ENCODE data around the gene ANP32A. TPM values are rescaled to one million over a fixed set of nuclear protein-coding genes. Genes with fewer than 3 reads are reported as not detected.

The ANP32A gene
- total RNA-seq, 1 donor from 2014 or later, result 41.5 TPM

DNA sequence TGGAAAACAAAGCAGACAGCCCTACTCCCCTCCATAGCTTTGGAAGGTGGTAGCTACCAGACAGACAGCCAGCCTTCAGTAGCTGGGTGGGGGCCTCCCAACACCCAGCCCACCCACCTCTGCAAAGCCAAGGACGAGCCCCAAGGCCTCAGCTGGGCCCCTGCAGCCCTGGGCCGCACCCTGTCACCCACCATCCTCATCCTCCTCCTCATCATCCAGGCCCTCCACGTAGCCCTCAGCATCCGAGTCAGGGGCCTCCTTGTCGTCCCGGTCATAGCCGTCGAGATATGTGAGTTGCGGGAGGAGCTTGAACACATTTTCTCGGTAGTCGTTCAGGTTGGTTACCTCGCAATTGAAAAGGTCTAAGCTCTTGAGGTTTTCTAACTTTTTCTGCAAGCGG lies 36.5 kb downstream of the ANP32A start:
- ATAC-seq (no peak), DNase-seq (ENCODE audit: low spot score) (peak; percentile 41)

DNA sequence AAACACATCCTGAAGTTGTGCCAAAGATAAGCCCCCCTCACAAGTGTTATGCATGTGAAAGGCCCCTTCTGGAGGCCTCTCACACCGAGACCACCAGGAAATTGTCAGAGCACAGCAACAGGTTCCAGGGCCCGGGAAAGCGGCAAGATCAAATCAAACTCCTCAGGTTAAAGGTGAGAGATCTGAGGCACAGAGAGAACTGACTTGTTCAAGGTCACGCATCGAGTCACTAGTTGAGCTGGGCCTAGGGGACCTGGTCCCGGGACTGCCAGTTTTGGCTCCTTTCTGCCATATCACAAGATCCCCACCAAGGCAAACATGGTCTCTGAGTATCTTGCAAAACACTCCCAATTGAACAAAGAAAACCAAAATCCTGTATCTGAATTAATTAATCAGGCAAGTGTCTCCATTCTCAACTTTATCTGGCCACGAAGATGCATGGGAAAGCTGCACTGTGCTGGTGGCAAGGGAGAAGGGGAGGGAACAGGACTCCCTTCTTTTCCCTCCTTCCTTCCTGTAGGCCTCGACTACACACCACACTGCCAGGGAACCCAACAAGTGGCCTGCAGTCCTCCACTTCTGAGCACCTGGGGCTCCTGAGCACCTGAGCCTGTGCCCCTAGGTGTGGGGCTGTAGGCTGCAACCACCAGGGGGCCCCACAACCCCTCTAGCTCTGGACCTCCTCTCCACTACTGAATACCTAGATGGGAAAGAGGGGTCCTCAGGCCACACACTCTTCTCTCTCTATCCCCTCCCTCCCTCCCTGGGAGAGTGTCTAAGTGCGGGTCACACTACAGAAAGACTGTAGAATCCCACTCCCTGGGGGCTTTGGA lies 37.3 kb downstream of the ANP32A start:
- ATAC-seq, result peak; percentile 87
- peak; percentile 64 for DNase-seq (ENCODE audit: low spot score)

DNA sequence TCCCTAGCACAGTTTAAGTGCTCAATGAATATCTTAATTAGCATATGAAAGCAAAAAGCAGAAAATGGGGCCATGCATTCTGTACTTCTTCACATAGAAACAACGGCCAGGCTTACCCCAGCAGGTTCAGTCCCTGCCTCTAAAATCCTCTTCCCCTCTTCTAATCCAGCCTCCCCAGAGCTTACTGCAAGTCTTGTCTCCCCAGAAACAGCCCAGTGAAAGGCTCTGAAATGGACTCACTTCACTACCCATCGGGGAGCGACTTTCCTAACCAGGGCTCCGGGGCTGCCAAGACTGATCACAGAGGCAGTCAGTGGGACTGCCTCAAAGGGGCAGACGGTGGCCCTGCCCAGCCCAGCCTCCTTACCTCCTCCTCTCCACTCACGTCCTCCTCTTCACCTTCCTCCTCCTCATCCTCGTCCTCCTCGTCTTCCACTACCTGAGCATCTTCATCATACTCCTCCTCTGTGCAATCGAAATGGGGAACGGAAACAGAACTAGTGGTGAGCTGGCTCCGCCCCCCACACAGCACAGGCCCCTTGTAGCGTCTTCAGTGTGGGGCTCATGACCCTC lies 38.0 kb downstream of the ANP32A start:
- no peak for ATAC-seq
- DNase-seq (ENCODE audit: low spot score), result no peak

DNA sequence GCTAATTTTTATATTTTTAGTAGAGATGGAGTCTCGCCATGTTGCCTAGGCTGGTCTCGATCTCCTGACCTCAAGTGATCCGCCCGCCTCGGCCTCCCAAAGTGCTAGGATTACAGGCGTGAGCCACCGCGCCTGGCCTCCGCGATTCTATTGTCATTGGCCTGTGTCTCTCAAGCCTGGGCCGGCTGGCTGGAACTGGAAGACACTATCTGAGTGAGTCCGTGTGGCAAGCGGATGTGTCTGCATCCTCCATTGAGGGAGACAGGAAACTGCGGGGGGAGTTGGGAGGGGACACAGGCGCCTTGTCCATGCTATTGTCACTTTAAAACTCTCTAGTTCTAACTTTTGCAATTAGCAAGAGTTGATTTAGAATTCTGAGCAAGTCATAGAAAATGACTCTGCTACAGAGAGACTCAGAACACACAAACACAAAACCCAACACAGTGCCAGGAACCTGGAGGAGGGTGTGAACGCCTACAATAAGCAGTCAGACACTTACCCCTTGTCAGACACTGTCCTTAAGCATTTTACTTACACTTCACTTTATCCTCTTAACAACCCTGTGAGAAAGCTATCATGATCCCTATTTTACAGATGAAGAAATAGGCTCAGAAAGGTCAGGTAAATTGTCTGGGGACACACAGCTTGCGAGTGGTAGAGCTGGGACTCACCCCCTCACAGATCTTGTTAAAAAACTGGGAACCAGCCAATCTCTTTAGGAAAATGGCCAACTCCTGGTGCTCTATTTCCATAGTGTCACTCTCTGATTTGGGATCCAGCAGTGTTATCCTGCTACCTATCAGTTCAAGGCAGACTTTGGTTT lies 38.7 kb downstream of the ANP32A start:
- DNase-seq (ENCODE audit: low spot score) (peak; percentile 58), ATAC-seq (peak; percentile 63)

DNA sequence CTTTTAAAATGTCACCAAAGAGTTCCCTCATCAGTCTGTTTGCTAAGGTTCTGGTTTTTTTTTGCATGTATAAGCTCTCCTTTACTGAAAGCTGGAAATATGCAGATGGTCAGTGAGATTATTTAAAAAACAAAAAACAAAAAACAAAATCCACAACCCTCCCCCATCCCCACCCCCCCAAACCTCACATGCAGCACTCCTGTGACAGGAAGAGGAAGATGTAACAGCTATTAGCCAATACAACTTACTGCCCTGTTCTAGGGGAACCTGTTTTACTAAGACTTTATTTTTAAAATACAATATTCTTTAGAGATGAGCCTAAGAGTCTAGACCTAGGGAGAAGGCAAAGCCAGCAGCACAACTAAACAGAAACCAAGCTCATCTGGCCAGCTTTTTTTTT lies 39.5 kb downstream of the ANP32A start:
- ATAC-seq (no peak), DNase-seq (ENCODE audit: low spot score) (no peak)

DNA sequence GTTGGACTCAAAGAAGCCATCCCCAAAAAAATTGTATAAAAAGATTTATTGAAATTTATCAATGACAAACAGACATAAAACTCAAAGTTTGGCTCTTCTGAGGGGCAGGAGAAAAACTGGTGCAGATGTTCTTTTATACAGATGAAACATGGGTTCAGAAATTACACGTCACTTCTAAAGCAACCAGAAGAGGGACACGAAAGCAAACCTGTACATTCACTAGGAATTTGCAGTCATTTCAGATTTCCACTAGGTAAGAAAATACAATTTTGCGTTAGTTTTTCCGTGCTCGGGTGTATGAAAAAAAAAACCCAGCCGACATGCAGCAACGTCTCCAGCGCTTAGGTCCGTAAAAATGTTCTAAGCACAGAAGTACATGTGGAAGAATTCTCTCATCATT lies 41.8 kb downstream of the ANP32A start:
- ATAC-seq, result no peak
- no peak for DNase-seq (ENCODE audit: low spot score)

DNA sequence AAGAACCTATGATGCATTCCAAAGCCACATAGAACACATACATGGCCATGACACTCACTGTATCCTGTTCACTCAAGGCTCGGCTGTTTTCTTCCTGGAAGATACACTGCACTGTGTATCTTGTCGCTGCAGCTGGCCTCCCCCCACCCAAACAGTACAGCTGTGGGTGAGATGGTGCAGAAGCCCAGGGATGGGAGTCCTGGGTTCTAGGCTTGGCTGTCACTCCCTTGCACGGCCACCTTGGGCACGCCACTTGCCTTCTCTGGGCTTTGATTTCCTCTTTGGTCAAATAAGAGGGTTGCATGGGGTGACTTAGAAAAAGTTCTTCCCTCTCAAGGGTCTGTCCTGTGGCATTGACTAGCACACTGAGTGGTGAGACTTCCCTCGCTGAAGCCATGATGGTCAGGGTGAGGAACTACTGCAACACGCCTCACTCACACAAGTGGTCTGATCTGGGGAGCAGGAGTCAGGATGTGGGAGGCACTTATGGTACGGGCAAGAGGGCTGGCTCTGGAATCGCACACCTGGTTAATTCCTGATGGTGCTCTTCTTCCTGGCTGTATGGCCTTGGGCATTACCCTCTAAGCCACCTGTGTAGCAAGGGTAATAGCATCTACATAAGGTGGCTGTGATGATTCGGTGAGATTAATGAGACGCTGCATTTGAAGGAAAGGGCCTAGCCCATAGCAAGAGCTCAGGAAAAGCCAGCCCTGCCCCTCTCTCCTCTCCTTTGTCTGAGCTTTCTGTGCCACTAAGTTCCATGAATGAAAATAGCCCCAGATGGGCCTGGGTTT lies 44.0 kb downstream of the ANP32A start:
- peak; percentile 21 for DNase-seq (ENCODE audit: low spot score)
- no peak for ATAC-seq

DNA sequence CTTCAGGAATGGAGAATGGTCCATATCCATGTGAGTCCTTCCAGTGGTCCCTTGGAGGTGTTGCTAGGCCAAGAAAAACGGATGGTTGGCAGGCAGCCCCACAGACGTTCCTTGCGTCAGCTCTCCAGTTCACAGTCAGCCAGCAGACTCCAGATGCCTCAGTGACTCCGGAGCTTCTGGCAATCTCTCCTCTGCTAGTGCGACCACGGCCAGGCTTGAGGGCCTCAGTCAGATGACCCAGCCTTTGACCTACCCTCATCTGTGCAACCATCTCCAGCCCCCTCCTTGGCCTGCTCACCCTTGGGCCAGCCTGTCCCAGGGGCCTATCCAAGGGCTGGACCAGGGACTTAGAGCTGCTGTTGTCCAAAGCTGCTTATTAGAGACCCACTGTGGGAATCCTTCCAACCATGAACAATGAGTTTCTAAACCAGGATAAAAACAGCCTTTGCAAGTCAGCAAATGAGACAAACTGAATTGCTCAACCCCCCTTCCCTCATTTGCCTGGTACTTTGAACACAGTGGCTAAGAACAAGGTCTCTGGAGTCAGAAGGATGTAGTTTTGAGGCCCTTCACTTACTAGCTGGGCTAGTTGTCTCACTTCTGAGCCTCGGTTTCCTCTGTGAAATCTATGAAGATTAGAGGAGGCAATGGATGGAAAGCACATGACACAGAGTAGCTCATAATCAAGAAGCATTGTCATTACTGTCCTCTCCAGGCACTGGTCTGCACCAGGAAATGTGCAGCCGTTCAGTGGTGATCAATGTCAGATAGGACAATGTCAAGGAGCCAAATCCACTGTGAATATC lies 44.8 kb downstream of the ANP32A start:
- DNase-seq (ENCODE audit: low spot score), result no peak
- ATAC-seq, result peak; percentile 52

DNA sequence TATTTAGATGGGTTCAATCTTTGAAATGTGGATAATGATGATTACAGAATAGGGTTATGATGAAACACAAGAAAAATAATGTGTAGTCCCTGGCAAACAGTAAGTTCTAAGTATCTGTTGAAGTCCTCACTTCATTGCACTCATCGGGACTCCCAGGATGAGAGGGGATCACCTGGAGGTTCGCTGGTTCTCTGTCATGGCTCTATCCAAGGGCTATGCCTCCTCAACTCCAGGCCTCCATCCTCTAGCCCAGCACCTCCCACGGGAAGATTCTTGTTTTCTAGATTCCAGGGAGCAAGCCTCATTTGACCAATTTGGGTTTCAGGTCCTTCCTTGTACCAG lies 45.5 kb downstream of the ANP32A start:
- DNase-seq (ENCODE audit: low spot score) (no peak), ATAC-seq (no peak)

DNA sequence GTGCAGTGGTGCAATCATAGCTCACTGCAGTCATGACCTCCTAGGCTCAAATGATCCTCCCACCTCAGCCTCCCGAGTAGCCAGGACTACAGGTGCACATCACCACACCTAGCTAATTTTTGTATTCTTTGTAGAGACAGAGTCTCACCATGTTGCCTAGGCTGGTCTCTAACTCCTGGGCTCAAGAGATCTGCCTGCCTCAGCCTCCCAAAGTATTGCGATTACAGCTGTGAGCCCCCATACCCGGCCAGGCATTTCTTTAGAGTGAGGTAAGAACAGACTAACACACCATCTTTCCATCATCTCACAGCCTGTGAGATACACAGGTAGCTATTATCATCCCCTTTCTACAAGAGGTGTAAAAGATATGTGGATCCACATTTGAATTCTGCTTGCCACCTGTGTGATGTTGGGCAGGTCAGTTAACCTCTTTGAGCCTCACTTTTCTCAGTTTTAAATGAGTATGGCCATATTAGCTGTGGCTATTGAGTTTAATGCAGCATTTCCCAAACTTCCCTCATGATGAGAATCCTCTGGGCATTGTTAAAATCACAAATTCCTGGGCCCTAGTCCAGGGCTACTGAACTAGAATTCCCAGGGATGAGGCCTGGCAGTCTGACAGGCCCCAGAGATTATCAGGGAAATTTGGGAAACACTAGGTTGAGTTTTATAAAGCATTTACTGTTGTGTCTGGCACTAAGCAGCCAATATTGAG lies 46.0 kb downstream of the ANP32A start:
- peak; percentile 26 for DNase-seq (ENCODE audit: low spot score)
- ATAC-seq, result no peak

DNA sequence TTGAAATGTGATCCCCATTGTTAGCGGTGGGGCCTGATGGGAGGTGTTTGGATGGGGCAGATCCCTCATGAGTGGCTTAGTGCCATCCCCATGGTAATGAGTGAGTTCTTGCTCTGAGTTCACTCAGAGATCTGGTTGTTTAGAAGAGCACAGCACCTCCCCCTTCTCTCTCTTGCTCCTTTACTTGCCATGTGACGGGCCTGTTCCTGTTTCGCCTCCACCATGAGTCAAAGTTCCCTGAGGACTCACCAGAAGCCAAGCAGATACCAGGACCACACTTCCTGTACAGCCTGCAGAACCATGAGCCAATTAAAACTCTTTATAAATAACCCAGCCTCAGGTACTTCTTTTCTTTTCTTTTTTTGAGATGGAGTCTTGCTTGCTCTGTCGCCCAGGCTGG lies 46.6 kb downstream of the ANP32A start:
- ATAC-seq, result no peak
- peak; percentile 16 for DNase-seq (ENCODE audit: low spot score)

DNA sequence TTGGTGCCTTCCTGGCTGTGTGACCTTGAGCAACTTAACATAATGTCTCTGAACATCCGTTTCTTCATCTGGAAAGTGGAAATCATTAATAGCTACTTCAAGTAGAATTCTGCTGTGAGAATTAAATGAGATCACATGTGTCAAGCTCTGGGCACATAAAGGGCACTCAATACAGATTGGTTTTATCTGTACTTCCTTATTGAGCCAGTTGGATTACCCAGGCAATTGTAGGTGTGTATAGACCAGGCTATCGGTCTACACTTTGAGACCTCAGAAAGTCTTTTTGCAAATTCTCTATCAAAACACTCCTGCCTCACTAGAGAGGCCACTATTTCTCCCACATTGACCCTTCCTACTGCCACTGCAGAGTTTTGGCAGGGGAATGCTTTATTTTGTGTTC lies 47.7 kb downstream of the ANP32A start:
- ATAC-seq (no peak), DNase-seq (ENCODE audit: low spot score) (no peak)

DNA sequence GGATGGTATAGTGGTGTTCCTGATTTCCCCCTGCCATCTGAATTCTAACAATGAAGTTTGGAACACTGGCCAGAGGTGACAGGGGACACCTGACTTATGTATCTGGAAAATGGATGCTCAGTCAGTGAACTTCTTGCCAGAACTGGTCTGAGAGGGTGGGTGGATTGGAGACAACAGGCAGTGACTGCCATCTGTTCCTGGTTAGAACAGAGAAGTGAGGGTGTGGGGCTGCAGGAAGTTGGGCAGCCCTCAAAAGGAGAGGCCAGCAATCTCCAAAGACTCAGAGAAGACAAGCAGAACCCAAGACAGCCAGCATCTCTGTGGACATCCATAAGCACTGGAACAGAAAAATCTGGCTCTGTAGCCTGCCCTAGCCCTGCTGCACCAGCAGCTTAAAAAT lies 50.5 kb downstream of the ANP32A start:
- ATAC-seq (no peak), DNase-seq (ENCODE audit: low spot score) (peak; percentile 7)

DNA sequence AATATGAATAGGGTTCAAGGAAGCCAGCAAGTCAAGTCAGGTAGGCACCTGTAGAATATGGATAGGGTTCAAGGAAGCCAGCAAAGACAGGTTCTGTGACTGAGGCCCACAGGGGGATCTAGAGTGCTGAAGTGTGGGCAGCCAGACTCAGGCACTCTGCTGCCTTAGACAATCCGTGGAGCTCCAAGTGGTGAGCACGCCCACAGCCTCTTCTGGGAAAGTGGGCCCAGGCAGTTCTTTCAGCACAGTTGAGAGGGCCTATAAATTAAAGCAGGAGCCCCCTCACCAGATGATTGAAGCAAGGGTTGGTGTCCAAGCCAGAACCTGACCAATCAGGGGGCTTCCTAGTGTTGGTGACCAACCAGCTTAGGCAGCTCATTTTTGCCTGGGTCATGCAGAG lies 51.0 kb downstream of the ANP32A start:
- DNase-seq (ENCODE audit: low spot score) (peak; percentile 30), ATAC-seq (no peak)

DNA sequence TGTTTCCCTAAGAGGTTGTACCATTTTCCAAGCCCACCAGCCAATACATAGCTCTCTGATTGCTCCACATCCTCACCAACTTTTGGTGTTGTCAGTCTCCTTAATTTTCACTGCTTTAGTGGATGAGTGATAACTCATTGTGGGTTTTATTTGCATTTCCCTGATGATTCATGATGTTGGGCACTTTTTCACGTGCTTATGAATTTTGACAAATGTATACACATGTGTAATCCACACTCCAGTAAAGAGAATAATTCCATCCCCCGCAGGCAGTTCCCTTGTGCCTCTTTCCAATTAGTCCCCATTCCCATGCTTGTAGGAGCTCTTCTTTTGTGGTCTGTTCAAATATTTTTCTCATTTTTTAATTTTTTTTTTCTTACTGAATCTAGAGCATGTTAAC lies 52.4 kb downstream of the ANP32A start:
- no peak for ATAC-seq
- no peak for DNase-seq (ENCODE audit: low spot score)

DNA sequence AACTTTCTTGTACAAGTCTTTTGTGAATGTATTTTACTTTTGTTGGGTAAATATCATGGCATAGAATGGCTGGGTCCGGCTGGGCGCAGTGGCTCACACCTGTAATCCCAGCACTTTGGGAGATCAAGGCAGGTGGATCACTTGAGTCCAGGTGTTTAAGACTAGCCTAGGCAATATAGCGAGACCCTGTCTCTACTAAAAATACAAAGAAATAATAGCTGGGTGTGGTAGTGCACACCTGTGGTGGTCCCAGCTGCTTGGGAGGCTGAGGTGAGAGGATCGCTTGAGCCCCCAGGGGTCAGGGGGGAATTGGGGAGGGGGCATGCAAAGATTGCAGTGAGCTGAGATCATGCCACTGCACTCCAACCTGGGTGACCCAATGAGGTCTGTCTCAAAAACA lies 52.9 kb downstream of the ANP32A start:
- ATAC-seq, result no peak
- no peak for DNase-seq (ENCODE audit: low spot score)

DNA sequence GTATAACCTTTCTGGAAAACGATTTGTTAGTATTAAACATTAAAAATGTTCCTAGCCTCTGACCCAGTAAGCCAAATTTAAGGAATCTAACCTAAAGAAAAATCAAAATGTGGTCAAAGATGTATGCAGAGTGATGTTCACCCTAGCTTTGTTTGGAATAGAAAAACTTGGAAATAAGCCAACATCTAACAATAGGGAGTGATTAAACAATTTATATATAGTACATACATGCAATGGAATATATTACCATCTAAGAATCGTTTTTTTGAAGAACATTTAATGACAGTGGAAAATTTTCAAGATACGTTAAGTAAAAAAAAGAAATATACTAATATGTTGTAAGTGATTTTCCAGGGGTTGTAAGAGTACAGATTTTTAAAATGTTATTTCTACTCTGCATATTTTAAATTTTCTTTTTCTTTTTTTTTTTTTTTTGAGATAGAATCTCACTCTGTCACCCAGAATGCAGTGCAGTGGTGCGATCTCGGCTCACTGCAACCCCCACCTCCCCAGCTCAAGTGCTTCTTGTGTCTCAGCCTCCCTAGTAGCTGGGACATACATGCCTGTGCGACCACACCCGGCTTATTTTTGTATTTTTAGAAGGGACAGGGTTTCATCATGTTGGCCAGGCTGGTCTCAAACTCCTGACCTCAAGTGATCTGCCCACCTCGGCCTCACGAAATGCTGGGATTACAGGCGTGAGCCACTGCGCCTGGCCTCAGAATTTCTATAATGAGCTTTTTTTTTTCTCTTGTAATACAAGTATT lies 54.9 kb downstream of the ANP32A start:
- ATAC-seq (no peak), DNase-seq (ENCODE audit: low spot score) (no peak)

DNA sequence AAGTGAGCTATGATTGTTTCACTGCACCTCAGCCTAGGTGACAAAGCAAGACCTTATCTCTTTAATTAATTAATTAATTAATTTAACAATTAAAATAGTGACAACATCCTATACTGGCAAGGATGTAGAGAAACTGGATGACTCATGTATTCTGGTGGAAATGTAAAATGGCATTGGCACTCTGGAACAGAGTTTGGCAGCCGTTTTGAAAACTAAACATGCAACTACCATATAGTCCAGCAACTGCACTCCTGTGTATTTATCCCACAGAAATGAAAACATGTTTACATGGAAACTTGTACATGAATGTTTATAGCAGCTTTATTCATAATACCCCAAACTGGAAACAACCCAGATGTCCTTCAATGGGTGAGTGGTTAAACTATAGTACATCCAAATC lies 56.6 kb downstream of the ANP32A start:
- ATAC-seq, result no peak
- DNase-seq (ENCODE audit: low spot score), result no peak

DNA sequence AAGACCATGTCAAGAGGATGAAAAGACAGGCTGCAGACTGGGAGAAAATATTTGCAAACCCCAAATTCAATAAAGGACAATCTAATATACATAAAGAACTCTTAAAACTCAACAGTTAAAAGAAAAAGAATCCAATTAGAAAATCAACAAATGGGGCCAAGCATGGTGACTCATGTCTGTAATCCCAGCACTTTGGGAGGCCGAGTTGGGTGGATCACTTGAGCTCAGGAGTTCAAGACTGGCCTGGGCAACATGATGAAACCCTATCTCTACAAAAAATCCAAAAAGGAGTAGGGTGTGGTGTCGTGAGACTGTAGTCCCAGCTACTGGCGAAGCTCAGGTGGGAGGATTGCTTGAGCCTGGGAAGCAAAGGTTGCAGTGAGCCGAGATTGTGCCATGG lies 57.6 kb downstream of the ANP32A start:
- DNase-seq (ENCODE audit: low spot score) (no peak), ATAC-seq (no peak)
